Occipital lobe (tissue), 2 donors: ENCODE results near the gene ABTB1. TPM values are rescaled to one million over a fixed set of nuclear protein-coding genes. Genes with fewer than 3 reads are reported as not detected.
"Not testable (repeated sequence)": the region's sequence is repeated elsewhere in the genome, so short reads cannot be mapped to it uniquely, and the experiment has no call there.

Experiments
- DNase-seq: peaks from one replicate; lab custom pipeline; 2025; lab: John Stamatoyannopoulos, UW
- total RNA-seq: library from RNA; depleted of rRNA; stranded (reverse); fragments of >200 nt; gene quantifications from one replicate; pipeline ENCODE4 v1.2.3, GENCODE V29; 2014

The ABTB1 gene
- total RNA-seq, 1 donor from 2014 or later: 4.7 TPM

- DNase-seq: no peak
Measured at GRCh38 chr3:127647845-127648204, 24.9 kb upstream of the ABTB1 start.

GRCh38 chr3:127650236-127650635 lies 22.5 kb upstream of the ABTB1 start:
- DNase-seq: no peak

- DNase-seq: no peak
Measured at GRCh38 chr3:127651516-127652172, 21.1 kb upstream of the ABTB1 start.

- no peak for DNase-seq
Measured at GRCh38 chr3:127652246-127652995, 20.3 kb upstream of the ABTB1 start.

GRCh38 chr3:127654374-127654773 lies 18.4 kb upstream of the ABTB1 start:
- no peak for DNase-seq

- not testable (repeated sequence) for DNase-seq
Measured at GRCh38 chr3:127654993-127655392, 17.8 kb upstream of the ABTB1 start.

GRCh38 chr3:127655641-127656040 lies 17.1 kb upstream of the ABTB1 start:
- no peak for DNase-seq

- no peak for DNase-seq
Measured at GRCh38 chr3:127656906-127657305, 15.8 kb upstream of the ABTB1 start.

GRCh38 chr3:127658234-127658633 lies 14.5 kb upstream of the ABTB1 start:
- no peak for DNase-seq

GRCh38 chr3:127660621-127661251 lies 12.0 kb upstream of the ABTB1 start:
- DNase-seq: no peak

GRCh38 chr3:127661600-127661999 lies 11.2 kb upstream of the ABTB1 start:
- DNase-seq: no peak

- no peak for DNase-seq
Measured at GRCh38 chr3:127662001-127662469, 10.7 kb upstream of the ABTB1 start.

GRCh38 chr3:127663151-127663550 lies 9.6 kb upstream of the ABTB1 start:
- no peak for DNase-seq

- DNase-seq: no peak
Measured at GRCh38 chr3:127665165-127665564, 7.6 kb upstream of the ABTB1 start.

GRCh38 chr3:127665586-127665985 lies 7.2 kb upstream of the ABTB1 start:
- no peak for DNase-seq

- no peak for DNase-seq
Measured at GRCh38 chr3:127666676-127667075, 6.1 kb upstream of the ABTB1 start.

- DNase-seq: no peak
Measured at GRCh38 chr3:127667119-127667681, 5.6 kb upstream of the ABTB1 start.

- DNase-seq: no peak
Measured at GRCh38 chr3:127668906-127669305, 3.8 kb upstream of the ABTB1 start.

GRCh38 chr3:127669541-127670228 lies 3.1 kb upstream of the ABTB1 start:
- no peak for DNase-seq

- DNase-seq: no peak
Measured at GRCh38 chr3:127670229-127670559, 2.6 kb upstream of the ABTB1 start.

GRCh38 chr3:127670761-127671522 lies 1.8 kb upstream of the ABTB1 start:
- no peak for DNase-seq
